WTC11 (cell line): Measurements from ENCODE around the gene FAM240A. TPM values are rescaled to one million over a fixed set of nuclear protein-coding genes. Genes with fewer than 3 reads are reported as not detected.

Experiments used
- ATAC-seq: fragments of 200-7000 bp; cut with Tn5 transposase; 2 replicates; pipeline ENCODE4 v1.10.0; 2021; ENCODE audit warnings: mild to moderate bottlenecking, moderate library complexity
- CTCF ChIA-PET: fragments of 300-600 bp; sonication (Branson Sonifier 250); formaldehyde crosslinking; loops from one replicate; lab custom pipeline; 2021; ENCODE audit warnings: antibody characterized with exemption; lab: Charles Lee
- POLR2A ChIA-PET: fragments of 350-600 bp; sonication (Branson Sonifier 250); formaldehyde crosslinking; loops from one replicate; lab custom pipeline; 2021; ENCODE audit warnings: antibody characterized with exemption; lab: Charles Lee
- DNase-seq: peaks from one replicate; pipeline ENCODE4 v3.0.0; 2021; ENCODE audit warnings: low spot score
- H3K27ac Mint-ChIP-seq: 2 replicates; pipeline ENCODE4 v1.8.0; 2021; ENCODE audit warnings: mixed read lengths
- H3K27me3 Mint-ChIP-seq: 2 replicates; pipeline ENCODE4 v1.8.0; 2021; ENCODE audit warnings: low read depth, mild to moderate bottlenecking, moderate library complexity, mixed read lengths
- H3K36me3 Mint-ChIP-seq: 2 replicates; pipeline ENCODE4 v1.8.0; 2021; ENCODE audit warnings: mixed read lengths
- H3K4me1 Mint-ChIP-seq: 2 replicates; pipeline ENCODE4 v1.8.0; 2022; ENCODE audit warnings: mixed read lengths
- H3K4me3 Mint-ChIP-seq: 2 replicates; pipeline ENCODE4 v1.8.0; 2021; ENCODE audit warnings: mild to moderate bottlenecking, moderate library complexity, mixed read lengths
- H3K9me3 Mint-ChIP-seq: 2 replicates; pipeline ENCODE4 v1.8.0; 2021; ENCODE audit warnings: mixed read lengths
- ATF1 ChIP-seq: sonication (generic); formaldehyde crosslinking; IDR thresholded peaks from 2 replicates; pipeline ENCODE4 v1.8.1; 2023; ENCODE audit warnings: mild to moderate bottlenecking, moderate library complexity, missing genetic modification reagents
- CREM ChIP-seq: sonication (generic); formaldehyde crosslinking; IDR thresholded peaks from 2 replicates; pipeline ENCODE4 v1.8.1; 2022; ENCODE audit warnings: mild to moderate bottlenecking, missing genetic modification reagents, moderate library complexity
- ERG ChIP-seq: fragments of 250-450 bp; sonication (Bioruptor Pico); IDR thresholded peaks from 2 replicates; pipeline ENCODE4 v1.8.0; 2021; ENCODE audit warnings: mild to moderate bottlenecking
- ESRRA ChIP-seq: sonication (generic); formaldehyde crosslinking; IDR thresholded peaks from 2 replicates; pipeline ENCODE4 v1.8.1; 2022; ENCODE audit warnings: mild to moderate bottlenecking, missing genetic modification reagents, borderline replicate concordance
- GTF2I ChIP-seq: fragments of 250-450 bp; sonication (Bioruptor Pico); conservative IDR thresholded peaks from 2 replicates; pipeline ENCODE4 v1.4.0; 2021; ENCODE audit warnings: mild to moderate bottlenecking
- HMGXB4 ChIP-seq: sonication (generic); formaldehyde crosslinking; IDR thresholded peaks from 2 replicates; pipeline ENCODE4 v1.8.1; 2023; ENCODE audit warnings: mild to moderate bottlenecking, moderate library complexity, missing genetic modification reagents
- NFYB ChIP-seq: sonication (generic); formaldehyde crosslinking; conservative IDR thresholded peaks from 2 replicates; pipeline ENCODE4 v1.8.0; 2022; ENCODE audit warnings: low read depth, missing genetic modification reagents
- NR2C2 ChIP-seq: sonication (generic); formaldehyde crosslinking; IDR thresholded peaks from 2 replicates; pipeline ENCODE4 v1.8.0; 2022; ENCODE audit warnings: mild to moderate bottlenecking, missing genetic modification reagents
- OVOL2 ChIP-seq: fragments of 250-450 bp; sonication (Bioruptor Pico); IDR thresholded peaks from 2 replicates; pipeline ENCODE4 v1.9.0; 2021; ENCODE audit warnings: mild to moderate bottlenecking, borderline replicate concordance
- SMAD3 ChIP-seq: sonication (generic); formaldehyde crosslinking; IDR thresholded peaks from 2 replicates; pipeline ENCODE4 v1.8.0; 2022; ENCODE audit warnings: missing genetic modification reagents, mild to moderate bottlenecking, borderline replicate concordance
- SOX15 ChIP-seq: fragments of 250-450 bp; sonication (Bioruptor Pico); IDR thresholded peaks from 2 replicates; pipeline ENCODE4 v1.9.0; 2021; ENCODE audit warnings: mild to moderate bottlenecking
- SP1 ChIP-seq: sonication (generic); formaldehyde crosslinking; conservative IDR thresholded peaks from 2 replicates; pipeline ENCODE4 v1.8.1; 2022; ENCODE audit warnings: missing genetic modification reagents
- ZNF281 ChIP-seq: sonication (generic); formaldehyde crosslinking; IDR thresholded peaks from 2 replicates; pipeline ENCODE4 v1.8.0; 2023; ENCODE audit warnings: mild to moderate bottlenecking, missing genetic modification reagents
- ZNF512 ChIP-seq: sonication (generic); formaldehyde crosslinking; IDR thresholded peaks from 2 replicates; pipeline ENCODE4 v1.8.1; 2022; ENCODE audit warnings: missing genetic modification reagents, borderline replicate concordance
- total RNA-seq: library from RNA; stranded (reverse); gene quantifications from 3 replicates; pipeline ENCODE4 v1.2.3, GENCODE V29; 2021
- TF ChIP-seq, protein P1 (sequence below): sonication (generic); formaldehyde crosslinking; IDR thresholded peaks from 2 replicates; pipeline ENCODE4 v1.8.1; 2023; ENCODE audit warnings: mild to moderate bottlenecking, missing genetic modification reagents, moderate library complexity
- TF ChIP-seq, protein P2 (sequence below): sonication (generic); formaldehyde crosslinking; IDR thresholded peaks from 2 replicates; pipeline ENCODE4 v1.8.1; 2023; ENCODE audit warnings: mild to moderate bottlenecking, missing genetic modification reagents, moderate library complexity
- TF ChIP-seq, protein P3 (sequence below): sonication (generic); formaldehyde crosslinking; IDR thresholded peaks from 2 replicates; pipeline ENCODE4 v1.8.0; 2023; ENCODE audit warnings: missing genetic modification reagents
- TF ChIP-seq, protein P4 (sequence below): sonication (generic); formaldehyde crosslinking; IDR thresholded peaks from 2 replicates; pipeline ENCODE4 v1.8.0; 2022; ENCODE audit warnings: mild to moderate bottlenecking, missing genetic modification reagents
- TF ChIP-seq, protein P5 (sequence below): sonication (generic); formaldehyde crosslinking; IDR thresholded peaks from 2 replicates; pipeline ENCODE4 v1.8.1; 2023; ENCODE audit warnings: mild to moderate bottlenecking, missing genetic modification reagents
- TF ChIP-seq, protein P6 (sequence below): fragments of 250-450 bp; sonication (Bioruptor Pico); IDR thresholded peaks from 2 replicates; pipeline ENCODE4 v1.9.0; 2021; ENCODE audit warnings: mild to moderate bottlenecking

Gene FAM240A
- total RNA-seq, 1 experiment from 2014 or later: 0.13 TPM

- no peak overlapping the region for H3K27ac Mint-ChIP-seq
- ATAC-seq: no peak
- no peaks in the 10 kb centered on the region for H3K27me3 Mint-ChIP-seq
- peaks cover 3% of the 10 kb centered on the region for H3K36me3 Mint-ChIP-seq
- H3K9me3 Mint-ChIP-seq: peaks cover 4% of the 10 kb centered on the region
- no peak overlapping the region for H3K4me3 Mint-ChIP-seq
- peak; percentile 12 for DNase-seq
- no peaks in the 10 kb centered on the region for H3K4me1 Mint-ChIP-seq
- ChIA-PET CTCF (interaction anchor here (0.7 to 2.3 kb wide), 5 partner anchors 9 to 41 kb away, joined by 3 to 7 read pairs (median 4); partner anchors contain the start of gene ALS2CL), POLR2A (no interaction called here)
- no peak for TF ChIP-seq SOX15 (CRISPR knock-in tag)
- TF ChIP-seq, protein P1, sequence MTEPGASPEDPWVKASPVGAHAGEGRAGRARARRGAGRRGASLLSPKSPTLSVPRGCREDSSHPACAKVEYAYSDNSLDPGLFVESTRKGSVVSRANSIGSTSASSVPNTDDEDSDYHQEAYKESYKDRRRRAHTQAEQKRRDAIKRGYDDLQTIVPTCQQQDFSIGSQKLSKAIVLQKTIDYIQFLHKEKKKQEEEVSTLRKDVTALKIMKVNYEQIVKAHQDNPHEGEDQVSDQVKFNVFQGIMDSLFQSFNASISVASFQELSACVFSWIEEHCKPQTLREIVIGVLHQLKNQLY (CRISPR knock-in tag): no peak
- no peak for TF ChIP-seq NFYB
- TF ChIP-seq, protein P2, sequence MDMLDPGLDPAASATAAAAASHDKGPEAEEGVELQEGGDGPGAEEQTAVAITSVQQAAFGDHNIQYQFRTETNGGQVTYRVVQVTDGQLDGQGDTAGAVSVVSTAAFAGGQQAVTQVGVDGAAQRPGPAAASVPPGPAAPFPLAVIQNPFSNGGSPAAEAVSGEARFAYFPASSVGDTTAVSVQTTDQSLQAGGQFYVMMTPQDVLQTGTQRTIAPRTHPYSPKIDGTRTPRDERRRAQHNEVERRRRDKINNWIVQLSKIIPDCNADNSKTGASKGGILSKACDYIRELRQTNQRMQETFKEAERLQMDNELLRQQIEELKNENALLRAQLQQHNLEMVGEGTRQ: no peak
- no peak for TF ChIP-seq SP1 (CRISPR knock-in tag)
- no peak for TF ChIP-seq ZNF512 (CRISPR knock-in tag)
- TF ChIP-seq, protein P3, sequence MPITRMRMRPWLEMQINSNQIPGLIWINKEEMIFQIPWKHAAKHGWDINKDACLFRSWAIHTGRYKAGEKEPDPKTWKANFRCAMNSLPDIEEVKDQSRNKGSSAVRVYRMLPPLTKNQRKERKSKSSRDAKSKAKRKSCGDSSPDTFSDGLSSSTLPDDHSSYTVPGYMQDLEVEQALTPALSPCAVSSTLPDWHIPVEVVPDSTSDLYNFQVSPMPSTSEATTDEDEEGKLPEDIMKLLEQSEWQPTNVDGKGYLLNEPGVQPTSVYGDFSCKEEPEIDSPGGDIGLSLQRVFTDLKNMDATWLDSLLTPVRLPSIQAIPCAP (CRISPR knock-in tag): no peak
- no peak for TF ChIP-seq OVOL2
- TF ChIP-seq, protein P4, sequence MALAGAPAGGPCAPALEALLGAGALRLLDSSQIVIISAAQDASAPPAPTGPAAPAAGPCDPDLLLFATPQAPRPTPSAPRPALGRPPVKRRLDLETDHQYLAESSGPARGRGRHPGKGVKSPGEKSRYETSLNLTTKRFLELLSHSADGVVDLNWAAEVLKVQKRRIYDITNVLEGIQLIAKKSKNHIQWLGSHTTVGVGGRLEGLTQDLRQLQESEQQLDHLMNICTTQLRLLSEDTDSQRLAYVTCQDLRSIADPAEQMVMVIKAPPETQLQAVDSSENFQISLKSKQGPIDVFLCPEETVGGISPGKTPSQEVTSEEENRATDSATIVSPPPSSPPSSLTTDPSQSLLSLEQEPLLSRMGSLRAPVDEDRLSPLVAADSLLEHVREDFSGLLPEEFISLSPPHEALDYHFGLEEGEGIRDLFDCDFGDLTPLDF (CRISPR knock-in tag): no peak
- no peak for TF ChIP-seq NR2C2
- no peak for TF ChIP-seq ATF1 (CRISPR knock-in tag)
- TF ChIP-seq ESRRA (CRISPR knock-in tag): no peak
- TF ChIP-seq, protein P5, sequence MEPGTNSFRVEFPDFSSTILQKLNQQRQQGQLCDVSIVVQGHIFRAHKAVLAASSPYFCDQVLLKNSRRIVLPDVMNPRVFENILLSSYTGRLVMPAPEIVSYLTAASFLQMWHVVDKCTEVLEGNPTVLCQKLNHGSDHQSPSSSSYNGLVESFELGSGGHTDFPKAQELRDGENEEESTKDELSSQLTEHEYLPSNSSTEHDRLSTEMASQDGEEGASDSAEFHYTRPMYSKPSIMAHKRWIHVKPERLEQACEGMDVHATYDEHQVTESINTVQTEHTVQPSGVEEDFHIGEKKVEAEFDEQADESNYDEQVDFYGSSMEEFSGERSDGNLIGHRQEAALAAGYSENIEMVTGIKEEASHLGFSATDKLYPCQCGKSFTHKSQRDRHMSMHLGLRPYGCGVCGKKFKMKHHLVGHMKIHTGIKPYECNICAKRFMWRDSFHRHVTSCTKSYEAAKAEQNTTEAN: no peak
- no peak for TF ChIP-seq ERG (CRISPR knock-in tag)
- TF ChIP-seq SMAD3 (CRISPR knock-in tag): no peak
- TF ChIP-seq, protein P6, sequence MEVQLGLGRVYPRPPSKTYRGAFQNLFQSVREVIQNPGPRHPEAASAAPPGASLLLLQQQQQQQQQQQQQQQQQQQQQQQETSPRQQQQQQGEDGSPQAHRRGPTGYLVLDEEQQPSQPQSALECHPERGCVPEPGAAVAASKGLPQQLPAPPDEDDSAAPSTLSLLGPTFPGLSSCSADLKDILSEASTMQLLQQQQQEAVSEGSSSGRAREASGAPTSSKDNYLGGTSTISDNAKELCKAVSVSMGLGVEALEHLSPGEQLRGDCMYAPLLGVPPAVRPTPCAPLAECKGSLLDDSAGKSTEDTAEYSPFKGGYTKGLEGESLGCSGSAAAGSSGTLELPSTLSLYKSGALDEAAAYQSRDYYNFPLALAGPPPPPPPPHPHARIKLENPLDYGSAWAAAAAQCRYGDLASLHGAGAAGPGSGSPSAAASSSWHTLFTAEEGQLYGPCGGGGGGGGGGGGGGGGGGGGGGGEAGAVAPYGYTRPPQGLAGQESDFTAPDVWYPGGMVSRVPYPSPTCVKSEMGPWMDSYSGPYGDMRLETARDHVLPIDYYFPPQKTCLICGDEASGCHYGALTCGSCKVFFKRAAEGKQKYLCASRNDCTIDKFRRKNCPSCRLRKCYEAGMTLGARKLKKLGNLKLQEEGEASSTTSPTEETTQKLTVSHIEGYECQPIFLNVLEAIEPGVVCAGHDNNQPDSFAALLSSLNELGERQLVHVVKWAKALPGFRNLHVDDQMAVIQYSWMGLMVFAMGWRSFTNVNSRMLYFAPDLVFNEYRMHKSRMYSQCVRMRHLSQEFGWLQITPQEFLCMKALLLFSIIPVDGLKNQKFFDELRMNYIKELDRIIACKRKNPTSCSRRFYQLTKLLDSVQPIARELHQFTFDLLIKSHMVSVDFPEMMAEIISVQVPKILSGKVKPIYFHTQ (CRISPR knock-in tag): no peak
- no peak for TF ChIP-seq GTF2I (CRISPR knock-in tag)
- TF ChIP-seq ZNF281 (CRISPR knock-in tag): no peak
- TF ChIP-seq HMGXB4 (CRISPR knock-in tag): no peak
- TF ChIP-seq CREM: no peak
These were observed 58.6 kb downstream of the FAM240A start for GRCh38 chr3:46670891-46671427.
